ENCODE results near the gene PPP1R3G. TPM values are rescaled to one million over a fixed set of nuclear protein-coding genes. Genes with fewer than 3 reads are reported as not detected.
"Not testable (repeated sequence)": the region's sequence is repeated elsewhere in the genome, so short reads cannot be mapped to it uniquely, and the experiment has no call there.

The PPP1R3G gene
- total and polyA plus RNA-seq, 5 experiments from 2014 or later, result 0.08 TPM; not detected in 4

GRCh38 chr6:5116243-5116991, 31.3 kb downstream of the PPP1R3G start:
- H3K27me3 Mint-ChIP-seq, result no peaks in the 10 kb centered on the region
- no peaks in the 10 kb centered on the region for H3K9me3 Mint-ChIP-seq
- POLR2A ChIA-PET, result no interaction called here
- H3K4me1 Mint-ChIP-seq, result no peaks in the 10 kb centered on the region
- H3K27ac Mint-ChIP-seq, result no peak overlapping the region
- H3K4me3 Mint-ChIP-seq, result no peak overlapping the region
- ATAC-seq (no peak), DNase-seq (no peak)
- peaks cover 0 to 12% (median 10%) of the 10 kb centered on the region in 3 donors for H3K36me3 Mint-ChIP-seq

- no peak overlapping the region for H3K27ac Mint-ChIP-seq
- H3K27me3 Mint-ChIP-seq, result no peaks in the 10 kb centered on the region
- ATAC-seq, result no peak
- H3K4me3 Mint-ChIP-seq, result no peak overlapping the region
- no peak for DNase-seq
- H3K9me3 Mint-ChIP-seq, result no peaks in the 10 kb centered on the region
- POLR2A ChIA-PET, result interaction anchor here (0.7 kb wide), 1 partner anchor 21 kb away, joined by 3 read pairs; no protein-coding TSS in a partner anchor
- H3K4me1 Mint-ChIP-seq, result no peaks in the 10 kb centered on the region
- peaks cover 0 to 4% (median 2%) of the 10 kb centered on the region in 3 donors for H3K36me3 Mint-ChIP-seq
Observed at GRCh38 chr6:5119090-5119951, 34.2 kb downstream of the PPP1R3G start.

GRCh38 chr6:5120011-5120410, 34.9 kb downstream of the PPP1R3G start:
- Mint-ChIP-seq H3K4me1 (no peaks in the 10 kb centered on the region), H3K27me3 (no peaks in the 10 kb centered on the region), H3K9me3 (no peaks in the 10 kb centered on the region), H3K4me3 (no peak overlapping the region), H3K36me3 (peaks cover 0 to 4% (median 2%) of the 10 kb centered on the region in 3 donors), H3K27ac (no peak overlapping the region)
- no peak for ATAC-seq
- POLR2A ChIA-PET, result interaction anchor here (0.7 kb wide), 1 partner anchor 20 kb away, joined by 3 read pairs; no protein-coding TSS in a partner anchor
- no peak for DNase-seq

- H3K9me3 Mint-ChIP-seq, POLR2A ChIA-PET: not testable (repeated sequence)
Observed at GRCh38 chr6:5120543-5120942, 35.4 kb downstream of the PPP1R3G start.

GRCh38 chr6:5121479-5121878, 36.3 kb downstream of the PPP1R3G start:
- POLR2A ChIA-PET, result no interaction called here
- ATAC-seq (no peak), DNase-seq (no peak)
- H3K27ac Mint-ChIP-seq, result no peak overlapping the region
- H3K9me3 Mint-ChIP-seq, result no peaks in the 10 kb centered on the region
- no peaks in the 10 kb centered on the region for H3K27me3 Mint-ChIP-seq
- no peaks in the 10 kb centered on the region for H3K4me1 Mint-ChIP-seq
- H3K4me3 Mint-ChIP-seq, result no peak overlapping the region
- H3K36me3 Mint-ChIP-seq, result peaks cover 0 to 4% (median 2%) of the 10 kb centered on the region in 3 donors

More at GRCh38 chr6:5120543-5120942, 35.4 kb downstream of the PPP1R3G start:
- ATAC-seq, H3K27me3 Mint-ChIP-seq, H3K4me1 Mint-ChIP-seq, H3K4me3 Mint-ChIP-seq, H3K36me3 Mint-ChIP-seq, DNase-seq, H3K27ac Mint-ChIP-seq: not testable (repeated sequence)

- POLR2A ChIA-PET, result no interaction called here
- H3K4me1 Mint-ChIP-seq, result no peaks in the 10 kb centered on the region
- no peaks in the 10 kb centered on the region for H3K27me3 Mint-ChIP-seq
- ATAC-seq (no peak), DNase-seq (no peak)
- H3K27ac Mint-ChIP-seq, result no peak overlapping the region
- no peak overlapping the region for H3K4me3 Mint-ChIP-seq
- peaks cover 0 to 5% (median 2%) of the 10 kb centered on the region in 3 donors for H3K36me3 Mint-ChIP-seq
- H3K9me3 Mint-ChIP-seq, result no peaks in the 10 kb centered on the region
Observed at GRCh38 chr6:5121956-5122355, 36.8 kb downstream of the PPP1R3G start.

GRCh38 chr6:5122504-5123112, 37.5 kb downstream of the PPP1R3G start:
- Mint-ChIP-seq H3K4me1 (no peaks in the 10 kb centered on the region), H3K36me3 (peaks cover 0 to 5% (median 0%) of the 10 kb centered on the region in 3 donors), H3K4me3 (no peak overlapping the region), H3K27ac (no peak overlapping the region), H3K9me3 (no peaks in the 10 kb centered on the region), H3K27me3 (no peaks in the 10 kb centered on the region)
- POLR2A ChIA-PET, result no interaction called here
- ATAC-seq (no peak), DNase-seq (no peak)

- H3K27ac Mint-ChIP-seq, result no peak overlapping the region
Observed at GRCh38 chr6:5123296-5124143, 38.4 kb downstream of the PPP1R3G start.

GRCh38 chr6:5124526-5124925, 39.4 kb downstream of the PPP1R3G start:
- H3K9me3 Mint-ChIP-seq, result no peaks in the 10 kb centered on the region
- H3K27ac Mint-ChIP-seq, result peak overlapping the region in 1 of 10 donors; percentile 24
- ATAC-seq, result no peak
- no peak for DNase-seq
- H3K36me3 Mint-ChIP-seq, result peaks cover 0 to 8% (median 3%) of the 10 kb centered on the region in 3 donors
- H3K4me3 Mint-ChIP-seq, result no peak overlapping the region
- H3K4me1 Mint-ChIP-seq, result peaks cover 0 to 5% (median 1%) of the 10 kb centered on the region in 4 donors
- H3K27me3 Mint-ChIP-seq, result no peaks in the 10 kb centered on the region
- POLR2A ChIA-PET, result no interaction called here

More at GRCh38 chr6:5123296-5124143, 38.4 kb downstream of the PPP1R3G start:
- H3K9me3 Mint-ChIP-seq, result no peaks in the 10 kb centered on the region
- POLR2A ChIA-PET, result no interaction called here
- H3K36me3 Mint-ChIP-seq, result peaks cover 0 to 5% (median 0%) of the 10 kb centered on the region in 3 donors
- H3K4me1 Mint-ChIP-seq, result peaks cover 0 to 3% (median 0%) of the 10 kb centered on the region in 4 donors
- no peaks in the 10 kb centered on the region for H3K27me3 Mint-ChIP-seq
- DNase-seq (no peak), ATAC-seq (no peak)
- H3K4me3 Mint-ChIP-seq, result no peak overlapping the region

GRCh38 chr6:5125152-5126006, 40.2 kb downstream of the PPP1R3G start:
- no peak overlapping the region for H3K4me3 Mint-ChIP-seq
- DNase-seq (no peak), ATAC-seq (no peak)
- H3K36me3 Mint-ChIP-seq, result peaks cover 0 to 13% (median 4%) of the 10 kb centered on the region in 3 donors
- H3K27ac Mint-ChIP-seq, result no peak overlapping the region
- H3K27me3 Mint-ChIP-seq, result no peaks in the 10 kb centered on the region
- POLR2A ChIA-PET, result no interaction called here
- H3K4me1 Mint-ChIP-seq, result peaks cover 0 to 5% (median 1%) of the 10 kb centered on the region in 4 donors
- no peaks in the 10 kb centered on the region for H3K9me3 Mint-ChIP-seq

GRCh38 chr6:5126214-5126613, 41.1 kb downstream of the PPP1R3G start:
- H3K4me3 Mint-ChIP-seq, result no peak overlapping the region
- peaks cover 0 to 10% (median 4%) of the 10 kb centered on the region in 3 donors for H3K36me3 Mint-ChIP-seq
- H3K27me3 Mint-ChIP-seq, result no peaks in the 10 kb centered on the region
- H3K4me1 Mint-ChIP-seq, result peaks cover 0 to 5% (median 1%) of the 10 kb centered on the region in 4 donors
- ATAC-seq (no peak), DNase-seq (no peak)
- no peaks in the 10 kb centered on the region for H3K9me3 Mint-ChIP-seq
- POLR2A ChIA-PET, result no interaction called here
- no peak overlapping the region for H3K27ac Mint-ChIP-seq

Measured in naive thymus-derived CD8-positive, alpha-beta T cell (primary cell).